COLO668 (cell line): ENCODE data around the gene HAS3.
"Not testable (repeated sequence)": the region's sequence is repeated elsewhere in the genome, so short reads cannot be mapped to it uniquely, and the experiment has no call there.

Source experiments
- DNase-seq: peaks from one replicate; lab custom pipeline; 2025; ENCODE audit not compliant: unreplicated experiment; lab: John Stamatoyannopoulos, UW

Gene HAS3

GRCh38 chr16:69141936-69142335 lies 36.5 kb downstream of the HAS3 start:
- DNase-seq = no peak

GRCh38 chr16:69143116-69143515 lies 37.7 kb downstream of the HAS3 start:
- no peak for DNase-seq

- DNase-seq = no peak
Measured at GRCh38 chr16:69145658-69146057, 40.2 kb downstream of the HAS3 start.

- DNase-seq = not testable (repeated sequence)
Measured at GRCh38 chr16:69149621-69150020, 44.2 kb downstream of the HAS3 start.

GRCh38 chr16:69150146-69150865 lies 44.9 kb downstream of the HAS3 start:
- peak; percentile 28 for DNase-seq

GRCh38 chr16:69157196-69157595 lies 51.7 kb downstream of the HAS3 start:
- no peak for DNase-seq

- DNase-seq = no peak
Measured at GRCh38 chr16:69160192-69160591, 54.7 kb downstream of the HAS3 start.

GRCh38 chr16:69165584-69165983 lies 60.1 kb downstream of the HAS3 start:
- no peak for DNase-seq

- DNase-seq = no peak
Measured at GRCh38 chr16:69166221-69166833, 60.9 kb downstream of the HAS3 start.

- no peak for DNase-seq
Measured at GRCh38 chr16:69166946-69167930, 61.8 kb downstream of the HAS3 start.
